H9 (cell line): ENCODE results near the gene ME3. TPM values are rescaled to one million over a fixed set of nuclear protein-coding genes. Genes with fewer than 3 reads are reported as not detected.

Experiments used
- DNase-seq: peaks from one replicate; pipeline ENCODE4 v3.0.0-alpha.2; 2017
- H2AFZ ChIP-seq: one replicate; pipeline ENCODE4 v1.6.1; 2013; ENCODE audit warnings: mild to moderate bottlenecking, low read length, control low read depth, moderate library complexity
- H2AK5ac ChIP-seq: 2 replicates; pipeline ENCODE4 v1.6.1; 2013; ENCODE audit warnings: low read length, control low read depth, mixed read lengths; ENCODE audit not compliant: insufficient read length
- H2BK120ac ChIP-seq: one replicate; pipeline ENCODE4 v1.6.1; 2013; ENCODE audit warnings: low read depth, mild to moderate bottlenecking, low read length, control low read depth, inconsistent platforms; ENCODE audit not compliant: poor library complexity, severe bottlenecking
- H2BK12ac ChIP-seq: 2 replicates; pipeline ENCODE4 v1.6.1; 2013; ENCODE audit warnings: low read length, control low read depth, mixed read lengths, low read depth; ENCODE audit not compliant: insufficient read length
- H2BK15ac ChIP-seq: 2 replicates; pipeline ENCODE4 v1.6.1; 2013; ENCODE audit warnings: low read depth, low read length, control low read depth
- H2BK20ac ChIP-seq: one replicate; pipeline ENCODE4 v1.6.1; 2013; ENCODE audit warnings: low read depth, mild to moderate bottlenecking, low read length, control low read depth, inconsistent platforms; ENCODE audit not compliant: poor library complexity, severe bottlenecking
- H2BK5ac ChIP-seq: 2 replicates; pipeline ENCODE4 v1.6.1; 2013; ENCODE audit warnings: low read length, control low read depth, mixed read lengths; ENCODE audit not compliant: insufficient read length
- H3K14ac ChIP-seq: 2 replicates; pipeline ENCODE4 v1.6.1; 2013; ENCODE audit warnings: low read length, control low read depth; ENCODE audit not compliant: insufficient read depth
- H3K18ac ChIP-seq: 2 replicates; pipeline ENCODE4 v1.6.1; 2013; ENCODE audit warnings: low read depth, mild to moderate bottlenecking, mixed read lengths, low read length, control low read depth; ENCODE audit not compliant: insufficient read length
- H3K23ac ChIP-seq: 2 replicates; pipeline ENCODE4 v1.6.1; 2013; ENCODE audit warnings: low read length, control low read depth, mixed read lengths, low read depth; ENCODE audit not compliant: insufficient read length
- H3K23me2 ChIP-seq: 2 replicates; pipeline ENCODE4 v1.6.1; 2013; ENCODE audit warnings: low read depth, mild to moderate bottlenecking, mixed read lengths, low read length, control low read depth; ENCODE audit not compliant: insufficient read length, poor library complexity, severe bottlenecking
- H3K27ac ChIP-seq: 2 replicates; pipeline ENCODE4 v1.5.1; 2013; ENCODE audit warnings: low read length, control low read depth, mixed read lengths, low read depth; ENCODE audit not compliant: insufficient read length
- H3K27me3 ChIP-seq: 2 replicates; pipeline ENCODE4 v1.6.1; 2013; ENCODE audit warnings: low read length, control low read depth, inconsistent platforms; ENCODE audit not compliant: insufficient read depth
- H3K4ac ChIP-seq: 2 replicates; pipeline ENCODE4 v1.6.1; 2013; ENCODE audit warnings: low read depth, mild to moderate bottlenecking, control low read depth, inconsistent platforms, low read length, moderate library complexity
- H3K4me1 ChIP-seq: 2 replicates; pipeline ENCODE4 v1.6.1; 2013; ENCODE audit warnings: low read length, control low read depth, inconsistent platforms; ENCODE audit not compliant: insufficient read depth
- H3K4me2 ChIP-seq: 2 replicates; pipeline ENCODE4 v1.6.1; 2013; ENCODE audit warnings: low read length, control low read depth, mixed read lengths; ENCODE audit not compliant: insufficient read length, insufficient read depth
- H3K56ac ChIP-seq: 2 replicates; pipeline ENCODE4 v1.6.1; 2013; ENCODE audit warnings: low read depth, mild to moderate bottlenecking, mixed read lengths, low read length, control low read depth; ENCODE audit not compliant: insufficient read length
- H3K79me1 ChIP-seq: 2 replicates; pipeline ENCODE4 v1.6.1; 2013; ENCODE audit warnings: low read depth, mild to moderate bottlenecking, moderate library complexity, low read length, control low read depth, inconsistent platforms; ENCODE audit not compliant: insufficient read depth, poor library complexity, severe bottlenecking
- H3K79me2 ChIP-seq: 2 replicates; pipeline ENCODE4 v1.6.1; 2013; ENCODE audit warnings: low read length, control low read depth, inconsistent platforms; ENCODE audit not compliant: insufficient read depth
- H3K9ac ChIP-seq: 2 replicates; pipeline ENCODE4 v1.6.1; 2013; ENCODE audit warnings: low read length, control low read depth, mixed read lengths; ENCODE audit not compliant: insufficient read length; ENCODE audit errors: extremely low read depth
- H3K9me3 ChIP-seq: one replicate; pipeline ENCODE4 v1.6.1; 2013; ENCODE audit warnings: low read depth, low read length, inconsistent platforms; ENCODE audit not compliant: control insufficient read depth
- H3T11ph ChIP-seq: one replicate; pipeline ENCODE4 v1.6.1; 2013; ENCODE audit warnings: mild to moderate bottlenecking, low read length, control low read depth, inconsistent platforms
- H4K20me1 ChIP-seq: one replicate; pipeline ENCODE4 v1.6.1; 2013; ENCODE audit not compliant: control insufficient read depth, insufficient read length, insufficient read depth
- H4K5ac ChIP-seq: 2 replicates; pipeline ENCODE4 v1.6.1; 2013; ENCODE audit warnings: low read depth, mild to moderate bottlenecking, mixed read lengths, low read length, control low read depth; ENCODE audit not compliant: insufficient read length
- H4K8ac ChIP-seq: replicated peaks from 2 replicates; pipeline ENCODE4 v1.6.1; 2013; ENCODE audit warnings: low read length, control low read depth, mixed read lengths, low read depth; ENCODE audit not compliant: insufficient read length
- H4K91ac ChIP-seq: 2 replicates; pipeline ENCODE4 v1.6.1; 2013; ENCODE audit warnings: low read depth, mild to moderate bottlenecking, moderate library complexity, mixed read lengths, low read length, control low read depth; ENCODE audit not compliant: insufficient read length
- H3K27ac Mint-ChIP-seq, 3 experiments: 2 replicates in 2 of 3; 3 replicates in 1 of 3; pipeline ENCODE4 v1.8.0; 2020 to 2021; ENCODE audit warnings: mixed read lengths in 3 of 3, mild to moderate bottlenecking in 1 of 3, moderate library complexity in 1 of 3
- H3K27me3 Mint-ChIP-seq: 2 replicates; pipeline ENCODE4 v1.8.0; 2021; ENCODE audit warnings: low read depth, mild to moderate bottlenecking, moderate library complexity, mixed read lengths
- H3K36me3 Mint-ChIP-seq, 3 experiments: 2 replicates in 2 of 3; 3 replicates in 1 of 3; pipeline ENCODE4 v1.8.0; 2020 to 2021; ENCODE audit warnings: low read depth in 3 of 3, mixed read lengths in 3 of 3; ENCODE audit not compliant: insufficient read depth in 1 of 3
- H3K4me1 Mint-ChIP-seq, 2 experiments: 2 replicates each; pipeline ENCODE4 v1.8.0; 2020; ENCODE audit warnings: mixed read lengths in 2 of 2
- H3K4me3 Mint-ChIP-seq, 2 experiments: 2 replicates in 1 of 2; 3 replicates in 1 of 2; pipeline ENCODE4 v1.8.0; 2020 to 2021; ENCODE audit warnings: mild to moderate bottlenecking in 2 of 2, mixed read lengths in 2 of 2, moderate library complexity in 1 of 2
- H3K9me3 Mint-ChIP-seq, 2 experiments: 2 replicates in 1 of 2; 3 replicates in 1 of 2; pipeline ENCODE4 v1.8.0; 2020; ENCODE audit warnings: mild to moderate bottlenecking in 2 of 2, mixed read lengths in 2 of 2, moderate library complexity in 1 of 2
- WGBS: extraction: QIAGEN DNeasy Blood & Tissue Kit; methylation state at CpG from one replicate; pipeline ENCODE4 v1.1.7; 2013; ENCODE audit warnings: missing lambda C conversion rate, low lambda C conversion rate, mixed read lengths; ENCODE audit not compliant: insufficient read length; ENCODE audit errors: extremely low coverage; 5-methylcytosine and 5-hydroxymethylcytosine counted together
- total RNA-seq: library from RNA; stranded (reverse); gene quantifications from 2 replicates; pipeline ENCODE4 v1.2.1, GENCODE V29; 2021
- TF ChIP-seq, protein P1 (sequence below): fragments of 200-600 bp; sonication (generic); conservative IDR thresholded peaks from 3 replicates; pipeline ENCODE4 v1.8.0; 2021; ENCODE audit warnings: antibody characterized with exemption, mild to moderate bottlenecking

The ME3 gene
- total RNA-seq, 1 experiment from 2014 or later, result 2.8 TPM

DNA sequence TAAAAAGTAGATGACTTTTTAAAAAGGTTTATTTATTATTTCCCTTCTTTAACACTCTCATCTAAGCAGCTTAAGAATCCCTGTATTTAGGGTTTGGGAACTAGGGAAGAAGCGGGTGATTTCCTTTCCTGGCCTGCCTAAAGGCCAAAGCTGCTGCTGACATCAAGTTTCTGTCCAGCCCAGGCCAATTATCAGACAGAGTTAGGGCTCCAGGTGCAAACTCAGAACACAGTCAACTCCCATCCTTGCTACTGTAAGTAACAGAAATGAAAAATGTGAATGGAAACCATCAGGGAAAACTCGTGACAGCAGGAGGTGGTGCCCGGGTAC, 188.8 kb downstream of the ME3 start:
- Histone ChIP-seq H3T11ph (no peak overlapping the region), H3K23me2 (no peaks in the 10 kb centered on the region), H3K79me2 (no peaks in the 10 kb centered on the region), H2BK15ac (no peak overlapping the region), H2AK5ac (no peak overlapping the region), H3K14ac (no peak overlapping the region), H3K23ac (no peak overlapping the region), H2AFZ (no peak overlapping the region), H3K27me3 (no peaks in the 10 kb centered on the region), H4K20me1 (no peaks in the 10 kb centered on the region), H2BK20ac (no peak overlapping the region), H2BK12ac (no peak overlapping the region), H2BK120ac (no peak overlapping the region), H3K79me1 (no peaks in the 10 kb centered on the region), H3K18ac (no peak overlapping the region), H3K27ac (no peak overlapping the region), H2BK5ac (no peak overlapping the region), H3K4me2 (no peak overlapping the region), H4K5ac (no peak overlapping the region), H3K4me1 (no peaks in the 10 kb centered on the region), H3K4ac (no peak overlapping the region), H3K9me3 (no peaks in the 10 kb centered on the region), H3K56ac (no peak overlapping the region), H4K91ac (no peak overlapping the region), H4K8ac (no peak overlapping the region), H3K9ac (no peak overlapping the region)
- no peaks in the 10 kb centered on the region for H3K9me3 Mint-ChIP-seq
- H3K27me3 Mint-ChIP-seq, result no peaks in the 10 kb centered on the region; the same call in 1 of the 2 replicates
- WGBS, result no CpG with 5 or more reads among the region's 3 CpGs
- peaks cover 3 to 6% of the 10 kb centered on the region in 2 experiments for H3K4me1 Mint-ChIP-seq
- no peak overlapping the region for H3K4me3 Mint-ChIP-seq
- no peaks in the 10 kb centered on the region for H3K36me3 Mint-ChIP-seq
- TF ChIP-seq, protein P1, sequence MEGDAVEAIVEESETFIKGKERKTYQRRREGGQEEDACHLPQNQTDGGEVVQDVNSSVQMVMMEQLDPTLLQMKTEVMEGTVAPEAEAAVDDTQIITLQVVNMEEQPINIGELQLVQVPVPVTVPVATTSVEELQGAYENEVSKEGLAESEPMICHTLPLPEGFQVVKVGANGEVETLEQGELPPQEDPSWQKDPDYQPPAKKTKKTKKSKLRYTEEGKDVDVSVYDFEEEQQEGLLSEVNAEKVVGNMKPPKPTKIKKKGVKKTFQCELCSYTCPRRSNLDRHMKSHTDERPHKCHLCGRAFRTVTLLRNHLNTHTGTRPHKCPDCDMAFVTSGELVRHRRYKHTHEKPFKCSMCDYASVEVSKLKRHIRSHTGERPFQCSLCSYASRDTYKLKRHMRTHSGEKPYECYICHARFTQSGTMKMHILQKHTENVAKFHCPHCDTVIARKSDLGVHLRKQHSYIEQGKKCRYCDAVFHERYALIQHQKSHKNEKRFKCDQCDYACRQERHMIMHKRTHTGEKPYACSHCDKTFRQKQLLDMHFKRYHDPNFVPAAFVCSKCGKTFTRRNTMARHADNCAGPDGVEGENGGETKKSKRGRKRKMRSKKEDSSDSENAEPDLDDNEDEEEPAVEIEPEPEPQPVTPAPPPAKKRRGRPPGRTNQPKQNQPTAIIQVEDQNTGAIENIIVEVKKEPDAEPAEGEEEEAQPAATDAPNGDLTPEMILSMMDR, result no peak
- DNase-seq, result no peak
- no peak overlapping the region; a peak in 1 of 7 replicates for H3K27ac Mint-ChIP-seq
